ENCODE data around the gene NCEH1. TPM values are rescaled to one million over a fixed set of nuclear protein-coding genes. Genes with fewer than 3 reads are reported as not detected.

The NCEH1 gene
- total RNA-seq, 2 donors from 2014 or later: 9.1 to 12.7 TPM

DNA sequence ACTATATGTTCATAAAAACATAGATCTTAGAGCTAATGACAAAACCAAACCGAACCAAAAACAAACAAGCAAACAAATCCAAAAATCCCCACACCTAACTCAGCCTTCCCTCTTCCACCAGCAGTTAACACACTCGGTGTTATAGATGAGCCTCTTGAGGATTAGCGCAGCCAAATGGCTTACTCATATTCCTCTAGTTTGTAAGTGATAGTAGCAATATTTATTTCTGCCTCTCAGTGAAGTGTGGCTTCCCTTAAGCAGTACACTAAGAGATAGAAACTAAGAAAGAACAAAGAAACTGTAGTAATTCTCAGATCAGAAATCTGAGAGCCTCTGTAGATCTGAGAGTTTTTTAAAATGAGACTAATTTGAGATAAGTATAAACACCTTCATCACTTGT is 2.4 kb upstream of the NCEH1 start:
- no peaks in the 10 kb centered on the region for H3K4me1 ChIP-seq (replicated peaks)
- TF ChIP-seq POLR2A (IDR thresholded peaks at IDR 0.05) (no peak), POLR2AphosphoS5 (IDR thresholded peaks at IDR 0.05) (no peak)
- TF ChIP-seq, protein P1, sequence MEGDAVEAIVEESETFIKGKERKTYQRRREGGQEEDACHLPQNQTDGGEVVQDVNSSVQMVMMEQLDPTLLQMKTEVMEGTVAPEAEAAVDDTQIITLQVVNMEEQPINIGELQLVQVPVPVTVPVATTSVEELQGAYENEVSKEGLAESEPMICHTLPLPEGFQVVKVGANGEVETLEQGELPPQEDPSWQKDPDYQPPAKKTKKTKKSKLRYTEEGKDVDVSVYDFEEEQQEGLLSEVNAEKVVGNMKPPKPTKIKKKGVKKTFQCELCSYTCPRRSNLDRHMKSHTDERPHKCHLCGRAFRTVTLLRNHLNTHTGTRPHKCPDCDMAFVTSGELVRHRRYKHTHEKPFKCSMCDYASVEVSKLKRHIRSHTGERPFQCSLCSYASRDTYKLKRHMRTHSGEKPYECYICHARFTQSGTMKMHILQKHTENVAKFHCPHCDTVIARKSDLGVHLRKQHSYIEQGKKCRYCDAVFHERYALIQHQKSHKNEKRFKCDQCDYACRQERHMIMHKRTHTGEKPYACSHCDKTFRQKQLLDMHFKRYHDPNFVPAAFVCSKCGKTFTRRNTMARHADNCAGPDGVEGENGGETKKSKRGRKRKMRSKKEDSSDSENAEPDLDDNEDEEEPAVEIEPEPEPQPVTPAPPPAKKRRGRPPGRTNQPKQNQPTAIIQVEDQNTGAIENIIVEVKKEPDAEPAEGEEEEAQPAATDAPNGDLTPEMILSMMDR (IDR thresholded peaks at IDR 0.05): no peak
- H3K9me3 ChIP-seq: no peaks in the 10 kb centered on the region
- H3K36me3 ChIP-seq: no peaks in the 10 kb centered on the region
- DNase-seq (ENCODE audit: low spot score): no peak
- intact Hi-C loops (cut with DNase I): loop anchor here (5.0 kb wide), 1 partner anchor 36 kb away; no protein-coding TSS in a partner anchor
- H3K27me3 ChIP-seq (replicated peaks; ENCODE audit: insufficient read depth): no peaks in the 10 kb centered on the region
- WGBS: 72% methylated on average over 3 of the region's 3 CpGs
- no peak overlapping the region for H3K4me3 ChIP-seq
- no peak overlapping the region for H3K27ac ChIP-seq

DNA sequence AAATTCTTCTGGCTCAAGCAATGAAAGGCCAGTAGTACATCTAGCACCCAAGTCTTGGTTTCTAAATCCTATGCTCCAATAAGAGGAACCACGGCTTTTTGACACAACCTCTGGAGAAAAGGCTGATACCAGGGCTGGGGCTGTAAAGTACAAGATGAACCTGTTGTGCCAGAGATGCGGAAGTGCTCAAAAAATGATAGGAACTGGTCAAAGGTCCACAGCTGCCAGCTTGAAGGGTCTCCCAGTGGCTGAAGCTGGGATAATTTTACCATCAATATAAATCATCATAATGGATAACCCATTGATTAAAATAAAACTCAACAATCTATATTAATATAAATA is 558 bp upstream of the NCEH1 start:
- Histone ChIP-seq H3K9me3 (no peaks in the 10 kb centered on the region), H3K4me3 (peak overlapping the region; percentile 71 to 87), H3K27me3 (replicated peaks; ENCODE audit: insufficient read depth) (no peaks in the 10 kb centered on the region), H3K4me1 (replicated peaks) (no peaks in the 10 kb centered on the region), H3K27ac (peak overlapping the region; percentile 80 to 88), H3K36me3 (no peaks in the 10 kb centered on the region)
- 15% methylated on average over 2 of the region's 2 CpGs for WGBS
- TF ChIP-seq, protein P1 (IDR thresholded peaks at IDR 0.05): no peak
- no peak for TF ChIP-seq POLR2AphosphoS5 (IDR thresholded peaks at IDR 0.05)
- intact Hi-C loops (cut with DNase I): loop anchor here (5.0 kb wide), 1 partner anchor 34 kb away; no protein-coding TSS in a partner anchor
- no peak for DNase-seq (ENCODE audit: low spot score)

DNA sequence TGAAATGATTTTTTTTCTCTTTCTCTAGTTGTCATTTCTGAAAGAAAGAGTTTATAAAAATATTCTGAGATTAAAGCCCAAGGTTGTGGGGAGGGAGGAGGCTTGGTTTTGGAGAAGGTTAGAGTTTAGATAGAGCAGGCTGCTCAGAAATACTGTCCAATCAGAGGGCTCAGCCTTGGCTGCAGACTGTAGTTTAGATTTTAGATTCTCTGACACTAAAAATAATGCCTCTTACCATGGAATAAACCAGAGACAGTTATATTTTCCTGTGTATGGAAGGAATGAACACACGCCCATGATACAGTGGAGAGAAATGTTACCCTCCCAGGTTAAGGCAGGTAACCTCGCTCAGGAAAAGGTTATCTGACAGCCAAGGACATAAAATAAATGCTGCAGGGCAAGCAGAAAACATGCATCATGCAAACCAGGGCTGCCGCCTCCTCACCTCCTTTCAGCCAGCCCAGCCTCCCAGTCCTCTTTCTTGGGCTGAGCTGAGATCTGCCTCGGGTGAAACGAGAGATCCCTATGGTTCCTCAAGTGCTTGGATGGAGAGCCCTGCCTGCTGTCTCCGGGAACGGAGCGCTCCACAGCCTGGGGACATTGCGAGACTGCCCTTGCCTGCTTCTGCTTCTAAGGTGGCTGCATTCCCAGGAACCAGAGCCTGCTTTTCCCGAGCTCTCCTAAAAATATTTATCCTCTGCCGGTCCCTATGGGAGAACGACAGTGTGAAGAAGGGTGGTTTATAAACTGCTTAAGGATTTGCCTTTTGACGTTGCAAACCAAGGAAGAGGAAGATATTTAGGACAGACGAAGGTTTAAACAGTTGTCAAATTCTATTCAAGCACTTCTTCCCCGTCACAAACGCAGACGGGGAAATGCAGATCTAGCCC is 848 bp downstream of the NCEH1 start:
- Histone ChIP-seq H3K27me3 (replicated peaks; ENCODE audit: insufficient read depth) (no peaks in the 10 kb centered on the region), H3K4me1 (replicated peaks) (no peaks in the 10 kb centered on the region), H3K27ac (peak overlapping the region; percentile 80 to 88), H3K36me3 (no peaks in the 10 kb centered on the region), H3K9me3 (no peaks in the 10 kb centered on the region), H3K4me3 (peak overlapping the region; percentile 71 to 87)
- peak; percentile 50 for DNase-seq (ENCODE audit: low spot score)
- intact Hi-C loops (cut with DNase I): loop anchor here (5.0 kb wide), 1 partner anchor 33 kb away; no protein-coding TSS in a partner anchor
- TF ChIP-seq POLR2A (IDR thresholded peaks at IDR 0.05): no peak
- WGBS: 2% methylated on average over 17 of the region's 17 CpGs

DNA sequence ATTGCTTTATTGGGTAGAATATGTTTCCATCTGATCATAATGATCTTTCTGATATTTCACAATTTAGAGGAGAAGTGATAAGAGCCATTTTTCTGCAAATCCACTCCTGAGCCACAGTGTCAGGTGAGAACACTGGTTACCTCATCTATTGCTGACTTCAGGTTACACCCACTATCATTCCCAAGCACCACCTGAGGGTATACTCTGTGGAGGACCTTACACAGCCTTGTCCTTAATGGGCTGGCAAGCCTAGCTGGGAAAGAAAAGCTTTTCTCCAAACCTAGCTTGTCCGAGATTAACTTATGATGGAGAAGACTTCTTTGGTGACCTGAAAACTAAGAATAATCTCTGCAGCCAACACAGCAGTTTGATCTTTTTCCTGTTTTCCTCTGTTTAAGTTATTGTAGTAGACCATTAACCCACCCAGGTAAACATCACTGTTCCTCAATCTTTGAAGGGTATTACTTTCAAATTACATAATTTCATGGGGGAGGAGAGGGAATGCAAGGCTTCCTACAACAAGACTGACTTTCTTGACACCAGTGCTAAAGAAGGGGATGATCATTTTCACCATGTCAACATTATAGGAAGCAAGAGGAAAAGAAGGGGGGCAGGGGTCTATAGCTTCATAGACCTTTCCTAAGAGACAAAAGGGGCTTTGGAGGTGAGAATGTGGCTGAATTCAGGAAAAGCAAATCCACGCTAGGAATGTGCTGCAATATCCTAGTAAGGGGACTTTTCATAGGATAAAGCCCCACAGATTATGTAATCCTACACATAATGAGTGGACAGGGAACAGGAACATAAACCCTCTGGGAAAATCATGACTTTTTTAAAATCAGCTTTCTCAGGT is 1.7 kb downstream of the NCEH1 start:
- Histone ChIP-seq H3K27ac (no peak overlapping the region), H3K4me1 (replicated peaks) (no peaks in the 10 kb centered on the region), H3K27me3 (replicated peaks; ENCODE audit: insufficient read depth) (no peaks in the 10 kb centered on the region), H3K4me3 (no peak overlapping the region), H3K36me3 (no peaks in the 10 kb centered on the region), H3K9me3 (no peaks in the 10 kb centered on the region)
- TF ChIP-seq POLR2A (IDR thresholded peaks at IDR 0.05) (no peak), POLR2AphosphoS5 (IDR thresholded peaks at IDR 0.05) (no peak)
- TF ChIP-seq, protein P1 (IDR thresholded peaks at IDR 0.05): no peak
- intact Hi-C loops (cut with DNase I): no loop called here
- 88% methylated on average over 2 of the region's 2 CpGs for WGBS
- DNase-seq (ENCODE audit: low spot score): no peak

DNA sequence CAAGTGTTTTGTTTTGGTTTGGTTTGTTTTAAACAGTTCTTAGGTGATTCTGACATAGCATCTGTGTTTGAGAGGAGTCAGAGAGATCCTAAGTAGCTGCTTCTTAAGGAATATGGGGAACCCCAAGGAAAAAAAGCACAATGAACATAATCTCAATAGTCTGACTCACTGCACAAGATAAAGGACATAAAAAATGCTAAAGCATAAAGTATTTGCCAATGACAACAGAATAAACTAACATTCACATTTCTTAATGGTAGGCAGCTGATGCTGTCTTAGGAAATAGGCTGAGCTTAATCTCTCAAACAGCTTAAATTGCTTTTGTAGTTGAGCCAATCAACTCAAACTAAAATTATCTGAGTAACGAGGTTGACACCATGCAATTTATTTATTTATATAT is 2.9 kb downstream of the NCEH1 start:
- TF ChIP-seq POLR2A (IDR thresholded peaks at IDR 0.05) (no peak), POLR2AphosphoS5 (IDR thresholded peaks at IDR 0.05) (no peak)
- Histone ChIP-seq H3K27me3 (replicated peaks; ENCODE audit: insufficient read depth) (no peaks in the 10 kb centered on the region), H3K36me3 (no peaks in the 10 kb centered on the region), H3K27ac (no peak overlapping the region), H3K4me1 (replicated peaks) (no peaks in the 10 kb centered on the region), H3K4me3 (no peak overlapping the region), H3K9me3 (no peaks in the 10 kb centered on the region)
- DNase-seq (ENCODE audit: low spot score): no peak
- WGBS: 97% methylated on average over 1 of the region's 1 CpG
- intact Hi-C loops (cut with DNase I): no loop called here

Measured in prostate gland (tissue), 2 donors.